Cerebellar cortex (tissue), 1 donor: ENCODE measurements around the gene LRG1.
A peak's percentile ranks its signal among the peaks of the same experiment; 100 is the strongest.
"Not testable (repeated sequence)": the region's sequence is repeated elsewhere in the genome, so short reads cannot be mapped to it uniquely, and the experiment has no call there.

Source experiments
- DNase-seq: peaks from one replicate; pipeline ENCODE4 v3.0.0-alpha.2; 2015; ENCODE audit warnings: low spot score

LRG1 gene

DNA sequence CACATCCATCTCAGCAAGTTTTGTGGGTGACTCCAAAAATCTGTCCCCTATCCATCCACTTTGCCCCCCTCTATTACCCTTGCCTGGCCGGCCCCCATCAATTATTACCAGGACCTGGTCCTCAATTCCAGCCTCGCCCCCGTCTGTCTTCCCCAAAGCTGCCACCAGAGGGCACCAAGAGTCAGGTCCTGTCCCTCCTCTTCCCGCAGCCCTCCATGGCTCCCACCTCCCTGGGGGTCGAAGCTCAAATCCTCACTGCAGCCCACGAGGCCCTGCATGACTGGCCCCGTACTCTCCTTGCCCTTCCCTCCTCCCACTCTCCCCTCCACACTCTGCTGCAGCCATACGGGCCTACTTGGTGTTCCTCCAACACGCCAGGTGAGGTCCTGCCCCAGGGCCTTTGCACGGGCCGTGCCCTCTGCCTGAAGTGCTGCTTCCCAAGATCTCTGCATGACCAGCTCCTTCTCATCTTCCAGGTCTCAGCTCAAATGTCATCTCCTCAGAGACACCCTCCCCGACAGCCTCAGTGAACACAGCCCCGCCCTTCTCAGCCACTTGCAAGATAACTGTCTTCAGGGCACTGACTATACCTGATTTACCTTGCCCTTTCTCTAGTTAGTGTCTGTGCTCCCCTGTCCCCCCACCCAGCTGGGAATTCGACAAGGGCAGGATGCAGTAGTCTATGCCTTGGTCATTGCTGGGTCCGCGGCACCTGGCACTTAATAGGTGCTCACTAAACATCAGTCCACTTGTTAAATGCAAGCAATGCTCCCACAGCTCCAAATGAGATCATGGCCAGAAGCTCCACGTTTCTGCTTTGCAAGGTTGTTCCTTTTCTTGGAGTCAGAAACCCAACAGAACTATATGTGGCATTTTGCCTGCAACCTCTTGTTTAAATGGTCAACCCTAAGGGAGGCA, 36.4 kb upstream of the LRG1 start:
- DNase-seq = peak; percentile 58

DNA sequence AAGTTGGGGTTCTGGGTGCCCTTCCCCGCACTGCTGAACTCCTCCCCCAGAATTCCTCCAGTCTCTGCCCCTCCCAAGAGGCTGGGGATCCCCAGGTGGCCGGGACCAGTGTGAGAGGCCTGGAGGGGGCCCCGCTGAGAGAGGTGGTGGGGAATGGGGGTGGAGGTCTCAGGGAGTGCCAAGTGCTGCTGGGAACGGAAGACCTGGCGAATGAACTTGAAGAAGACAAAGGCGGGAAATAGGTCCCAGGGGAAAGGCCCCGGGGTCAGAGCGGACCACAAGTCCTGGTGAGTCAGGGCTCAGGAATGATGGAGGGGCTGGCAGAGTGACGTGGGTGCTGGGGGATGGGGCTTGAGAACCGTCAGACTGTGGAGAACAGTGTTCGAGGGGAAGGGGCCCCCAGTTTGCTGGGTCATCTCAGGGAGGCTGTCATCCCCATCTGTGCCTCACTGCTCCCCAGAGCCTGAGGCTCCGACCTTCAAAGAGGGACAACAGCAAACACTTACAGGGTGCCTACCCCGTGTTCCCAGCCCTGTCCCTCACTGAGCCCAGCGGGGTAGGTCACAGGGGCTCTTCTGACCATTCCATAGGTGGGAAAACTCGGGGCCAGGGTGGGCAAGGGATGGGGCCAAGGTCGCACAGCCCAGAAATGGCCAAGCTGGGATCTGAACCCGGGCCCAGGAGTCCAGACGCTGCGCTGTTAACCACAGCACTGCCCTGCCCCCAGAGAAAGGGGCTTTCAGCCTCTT, 35.6 kb upstream of the LRG1 start:
- no peak for DNase-seq

DNA sequence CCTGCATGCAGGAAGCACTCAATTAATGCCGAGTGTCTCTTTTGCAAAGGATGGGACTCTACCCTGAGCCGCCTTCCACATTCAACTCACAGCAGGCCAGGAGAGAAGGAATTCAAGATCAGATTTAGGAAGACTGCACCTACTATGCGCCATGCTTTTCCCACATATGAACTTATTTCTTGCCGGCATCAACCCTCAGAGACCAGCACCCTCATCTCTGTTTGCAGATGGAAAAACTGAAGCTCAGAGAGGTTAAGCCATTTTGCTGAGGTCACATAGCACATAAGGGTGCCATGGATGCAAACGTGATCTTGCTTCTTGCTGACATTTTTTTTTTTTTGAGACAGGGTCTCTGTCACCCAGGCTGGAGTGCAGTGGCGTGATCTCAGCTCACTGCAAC, 33.8 kb upstream of the LRG1 start:
- DNase-seq = no peak

DNA sequence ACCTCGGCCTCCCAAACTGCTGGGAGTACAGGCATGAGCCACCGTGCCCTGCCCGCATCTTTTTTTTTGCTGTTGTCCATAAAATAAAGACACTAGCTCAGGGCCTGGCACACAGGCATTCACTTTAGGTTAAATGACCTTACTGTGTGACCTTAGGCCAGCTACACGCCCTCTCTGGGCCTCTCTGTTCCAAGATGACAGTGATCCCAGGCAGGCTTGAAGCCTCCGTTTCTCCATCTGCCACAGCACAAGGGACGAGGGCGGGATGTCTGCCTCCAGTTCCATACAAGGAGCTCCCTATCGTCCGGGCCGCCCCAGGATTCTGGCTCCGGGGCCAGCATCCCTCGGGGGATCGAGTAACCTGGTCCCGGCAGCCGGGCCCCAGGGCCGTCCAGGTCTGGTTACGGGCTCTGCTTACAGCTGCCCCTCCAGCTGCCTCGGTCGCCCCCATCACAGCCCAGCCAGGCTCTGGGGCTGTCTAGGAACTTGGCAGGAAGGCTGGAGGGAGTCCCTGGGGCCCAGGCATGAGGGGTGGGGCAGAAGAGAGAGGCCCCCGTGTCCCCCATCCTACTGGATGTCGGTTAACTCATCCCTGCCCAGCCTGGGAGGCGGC, 31.6 kb upstream of the LRG1 start:
- no peak for DNase-seq

DNA sequence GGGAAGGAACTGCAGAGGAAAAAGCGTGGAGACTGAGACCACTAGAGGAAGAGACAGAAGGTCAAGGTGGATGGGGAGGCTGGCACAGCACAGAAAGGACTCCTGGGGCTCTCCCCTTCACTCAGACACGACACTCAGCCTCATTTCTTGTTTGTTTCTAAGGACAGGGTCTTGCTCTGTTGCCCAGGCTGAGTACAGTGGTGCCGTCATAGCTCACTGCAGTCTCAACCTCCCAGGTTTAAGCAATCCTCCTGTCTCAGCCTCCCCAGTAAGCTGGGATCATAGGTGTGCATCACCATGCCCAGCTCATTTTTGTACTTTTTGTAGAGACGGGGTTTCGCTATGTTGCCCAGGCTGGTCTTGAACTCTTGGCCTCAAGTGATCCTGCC, 31.1 kb upstream of the LRG1 start:
- DNase-seq = no peak

DNA sequence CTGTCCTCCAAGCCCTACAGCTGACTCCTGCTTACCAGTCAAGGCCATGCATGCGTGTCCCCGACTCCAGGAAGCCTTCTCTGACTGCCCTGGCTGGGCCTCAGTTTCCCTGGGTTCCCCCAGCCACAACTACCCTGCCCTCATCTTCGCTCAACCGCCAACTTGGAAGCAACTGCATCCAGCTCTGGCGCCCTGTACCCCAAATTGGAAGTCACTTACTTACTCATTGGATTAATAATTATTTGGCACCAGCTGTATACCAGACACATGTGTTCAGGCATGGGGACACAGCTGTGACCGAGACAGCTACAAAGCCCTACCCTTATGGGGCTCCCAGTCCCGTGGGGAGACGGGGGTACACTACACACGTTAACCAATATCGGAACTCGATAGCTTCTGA, 30.6 kb upstream of the LRG1 start:
- no peak for DNase-seq

DNA sequence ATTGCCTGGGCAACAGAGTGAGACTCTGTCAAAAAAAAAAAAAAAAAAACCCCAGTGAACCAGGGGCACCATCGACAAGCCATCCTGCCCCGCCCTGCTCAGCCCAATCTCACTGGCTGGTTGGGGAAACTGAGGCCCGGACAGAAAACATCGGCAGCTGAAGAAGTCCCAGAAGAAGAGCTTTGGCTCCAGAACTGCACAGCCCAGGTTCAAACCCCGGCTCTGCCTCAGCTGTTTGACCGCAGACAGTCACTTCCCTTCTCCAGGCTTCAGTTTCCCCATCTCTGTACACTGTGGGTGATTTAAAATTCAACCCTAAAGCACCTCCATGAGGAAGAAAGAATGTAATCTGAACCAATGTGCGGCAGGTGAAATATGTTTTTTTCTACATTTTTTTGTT, 29.1 kb upstream of the LRG1 start:
- no peak for DNase-seq

DNA sequence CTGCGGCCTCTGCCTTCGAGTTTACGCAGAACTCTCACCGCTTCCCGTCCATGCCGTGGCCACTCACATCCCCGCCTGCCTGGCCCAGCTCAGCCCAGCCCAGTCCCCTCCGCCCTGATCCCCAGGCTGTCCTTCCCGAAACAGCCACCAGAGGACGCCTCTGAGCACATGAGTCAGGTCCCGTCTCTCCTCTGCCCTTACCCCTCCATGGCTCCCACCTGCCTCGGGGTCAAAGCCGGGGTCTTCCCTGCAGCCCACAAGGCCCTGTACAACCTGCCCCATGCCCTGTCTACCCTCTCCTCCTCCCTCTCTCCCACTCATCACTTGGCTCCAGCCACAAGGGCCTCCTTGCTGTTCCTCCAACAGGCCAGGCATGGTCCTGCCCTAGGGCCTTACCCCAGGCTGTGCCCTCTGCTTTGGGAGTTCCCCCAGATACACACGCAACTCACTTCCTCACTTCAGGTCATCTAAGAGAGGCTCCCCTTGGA, 27.8 kb upstream of the LRG1 start:
- peak; percentile 50 for DNase-seq

DNA sequence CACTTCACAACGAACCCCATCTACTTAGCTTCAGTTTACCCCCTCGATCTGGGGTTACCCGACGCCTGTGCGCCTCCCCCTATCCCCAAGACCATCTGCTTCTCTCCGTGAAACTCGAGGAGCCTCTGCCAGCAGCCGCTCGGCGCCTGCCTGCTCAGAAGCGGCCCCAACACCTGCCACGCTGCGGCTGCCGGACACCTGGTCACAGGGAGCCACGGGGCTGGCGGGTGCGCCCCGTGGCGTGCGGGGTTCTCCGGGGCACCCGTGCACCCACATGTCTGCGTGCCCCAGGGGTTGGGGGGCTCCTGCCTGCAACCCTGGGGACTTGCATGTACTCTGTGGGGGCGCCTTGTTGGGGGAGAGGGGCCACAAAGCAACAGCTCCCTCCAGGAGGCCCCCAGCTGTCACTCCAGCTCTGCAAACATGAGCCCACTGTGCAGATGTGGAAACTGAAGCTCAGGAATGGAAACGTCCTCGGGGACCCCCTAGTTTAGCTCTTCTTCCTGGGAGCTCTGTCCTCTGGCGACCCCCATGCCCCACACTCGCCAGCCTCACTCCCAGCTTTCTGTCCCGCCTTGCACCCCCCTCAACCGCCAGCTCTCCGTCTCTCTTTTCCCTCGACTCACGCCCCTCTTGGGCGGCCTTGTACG, 26.7 kb upstream of the LRG1 start:
- DNase-seq = no peak

DNA sequence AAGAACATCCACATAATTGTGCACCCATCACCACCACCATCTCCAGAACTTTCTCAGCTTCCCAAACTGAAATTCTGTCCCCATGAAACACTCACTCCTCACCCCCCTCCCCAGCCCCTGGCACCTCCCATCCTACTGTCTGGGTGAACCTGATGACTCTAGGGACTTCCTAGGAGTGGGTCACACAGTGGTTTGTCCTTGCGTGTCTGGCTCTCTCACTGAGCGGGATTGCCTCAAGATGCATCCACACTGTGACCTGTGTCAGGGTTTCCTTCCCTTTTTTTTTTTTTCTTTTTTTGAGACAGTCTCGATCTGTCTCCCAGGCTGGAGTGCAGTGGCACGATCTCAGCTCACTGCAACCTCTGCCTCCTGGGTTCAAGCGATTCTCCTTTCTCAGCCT, 23.7 kb upstream of the LRG1 start:
- DNase-seq = not testable (repeated sequence)

DNA sequence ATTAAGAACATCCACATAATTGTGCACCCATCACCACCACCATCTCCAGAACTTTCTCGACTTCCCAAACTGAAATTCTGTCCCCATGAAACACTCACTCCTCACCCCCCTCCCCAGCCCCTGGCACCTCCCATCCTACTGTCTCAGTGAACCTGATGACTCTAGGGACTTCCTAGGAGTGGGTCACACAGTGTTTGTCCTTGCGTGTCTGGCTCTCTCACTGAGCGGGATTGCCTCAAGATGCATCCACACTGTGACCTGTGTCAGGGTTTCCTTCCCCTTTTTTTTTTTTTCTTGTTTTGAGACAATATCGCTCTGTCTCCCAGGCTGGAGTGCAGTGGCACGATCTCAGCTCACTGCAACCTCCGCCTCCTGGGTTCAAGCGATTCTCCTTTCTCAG, 22.2 kb upstream of the LRG1 start:
- DNase-seq = not testable (repeated sequence)

DNA sequence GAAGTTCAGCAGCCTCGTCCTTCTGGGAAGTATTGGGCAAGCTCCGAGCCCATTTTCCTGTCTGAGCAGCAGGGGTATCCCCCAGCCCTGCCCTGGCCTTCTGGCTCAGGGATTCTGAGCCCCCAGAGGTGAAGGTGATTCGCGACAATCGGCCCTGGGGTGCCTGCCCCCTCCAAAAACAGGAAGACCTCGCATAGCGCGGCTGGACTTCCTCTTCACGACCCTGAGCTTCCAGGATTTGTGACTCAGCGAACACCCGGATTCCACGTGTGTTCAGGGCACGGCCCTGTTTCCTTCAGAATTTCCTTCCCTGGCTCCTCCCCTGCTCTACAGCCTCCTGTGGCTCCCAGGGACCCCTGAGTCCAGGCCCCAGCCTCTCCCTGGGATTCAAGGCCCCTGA, 19.7 kb upstream of the LRG1 start, which contains the start of gene SEMA6B:
Gene SEMA6B (minus strand): TSS at position 116 of the 400 bp plus-strand sequence. CDS start 1,227 bp downstream, outside the sequence.
- no peak for DNase-seq

DNA sequence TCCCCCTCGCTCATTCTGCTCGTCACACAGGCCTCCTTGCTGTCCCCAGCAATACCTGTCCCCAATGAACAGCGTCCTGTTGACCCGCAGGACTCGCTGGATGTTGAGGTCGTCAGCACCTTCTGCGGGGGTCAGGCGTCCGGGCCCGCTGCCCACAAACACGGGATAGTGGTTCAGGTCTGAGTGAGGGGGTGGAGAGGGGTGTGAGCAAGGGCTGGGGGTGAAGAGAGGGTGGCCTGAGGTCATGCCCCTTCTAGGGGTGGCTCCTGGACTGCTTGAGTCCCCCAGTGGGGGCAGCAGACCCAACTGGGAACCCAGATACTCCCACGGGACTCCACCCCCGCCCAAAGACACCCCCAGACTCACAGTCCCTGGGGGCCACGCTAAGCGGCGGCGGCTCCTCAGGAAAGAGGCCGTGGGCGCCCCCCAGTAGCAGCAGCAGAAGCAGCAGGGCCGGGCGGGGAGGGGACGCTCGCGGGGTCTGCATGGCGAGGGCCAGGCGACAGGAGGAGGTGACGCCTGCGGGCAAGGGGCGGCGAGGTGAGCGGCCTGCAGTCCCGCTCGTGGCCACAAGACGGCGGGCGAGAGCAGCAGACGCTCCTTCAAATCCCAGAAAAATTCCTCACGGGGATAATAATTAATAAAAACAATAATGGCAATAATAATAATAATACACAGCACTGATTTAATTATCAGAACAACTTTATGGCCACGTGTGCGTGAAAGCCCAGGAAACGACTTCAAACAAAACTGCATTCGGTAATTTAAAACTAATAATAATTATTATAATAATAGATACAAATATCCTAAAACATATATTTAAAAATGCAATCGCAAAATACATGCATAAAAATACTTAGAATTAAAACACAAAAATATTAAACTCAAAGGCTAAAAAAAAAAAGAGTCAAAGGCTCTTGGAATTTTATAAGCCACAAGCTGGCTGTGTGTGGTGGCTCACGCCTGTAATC, 18.4 kb upstream of the LRG1 start:
- no peak for DNase-seq

DNA sequence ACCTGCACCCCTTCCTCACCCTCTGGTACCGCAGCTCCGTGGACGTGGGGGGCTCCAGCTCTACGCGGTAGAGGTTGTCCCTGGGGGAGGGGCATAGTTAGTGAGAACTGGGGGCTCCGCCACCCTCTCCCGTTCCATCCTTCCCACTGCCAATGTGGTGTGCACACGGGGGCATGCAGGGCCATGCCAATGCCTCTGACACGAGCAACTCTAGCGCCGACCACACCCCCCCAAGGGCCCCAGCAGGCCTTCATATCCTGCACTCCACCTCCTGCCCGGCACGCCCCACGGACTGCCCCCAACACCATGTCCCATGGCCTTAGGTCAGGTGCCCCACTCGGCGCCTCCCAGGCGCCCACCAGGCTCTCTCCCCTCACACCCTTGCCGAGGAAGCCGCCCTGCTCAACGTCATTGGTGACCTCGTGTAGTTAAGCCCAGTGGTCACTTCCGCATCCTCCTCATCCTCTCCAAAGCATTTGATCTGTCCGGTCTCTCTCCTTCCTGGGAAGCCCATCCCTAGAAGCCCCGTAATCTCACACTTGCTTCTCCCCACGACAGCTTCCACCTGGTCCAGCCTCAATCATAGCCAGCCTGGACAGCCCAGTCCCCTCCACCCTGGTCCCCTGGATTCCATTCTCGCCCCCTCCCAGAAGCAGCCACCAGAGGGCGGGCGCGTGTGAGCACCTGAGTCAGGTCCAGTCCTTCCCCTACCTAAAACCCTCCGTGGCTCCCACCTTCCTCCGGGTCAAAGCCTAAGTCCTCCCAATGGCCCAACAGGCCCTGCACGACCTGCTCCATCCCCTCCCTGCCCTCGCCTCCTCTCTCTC, 17.5 kb upstream of the LRG1 start:
- DNase-seq = no peak

DNA sequence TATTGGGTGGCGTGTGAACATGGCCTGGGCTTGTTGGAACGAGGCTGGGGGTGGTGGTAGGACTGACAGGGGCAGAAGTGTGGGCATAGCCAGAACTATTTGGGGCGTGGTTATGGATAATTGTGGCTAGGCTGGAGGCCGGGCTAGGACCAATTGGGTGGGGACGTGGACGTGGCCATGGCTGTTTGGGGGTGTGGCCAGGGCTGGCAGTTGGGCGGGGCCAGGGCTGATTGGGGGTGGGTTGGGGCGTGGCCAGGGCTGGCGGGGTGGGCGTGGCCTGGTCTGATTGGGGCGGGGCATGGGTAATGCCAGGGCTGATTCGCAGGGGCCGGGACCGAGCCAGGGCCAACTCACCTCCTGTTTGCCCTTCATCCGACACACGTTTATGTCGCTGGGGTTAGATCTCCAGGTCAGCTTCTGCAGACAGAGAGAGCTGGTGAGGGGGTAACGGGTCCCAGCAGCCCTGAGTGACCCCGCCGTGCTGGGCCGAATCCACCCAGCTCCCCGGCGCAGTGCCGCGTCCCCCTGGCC, 16.8 kb upstream of the LRG1 start:
- no peak for DNase-seq

DNA sequence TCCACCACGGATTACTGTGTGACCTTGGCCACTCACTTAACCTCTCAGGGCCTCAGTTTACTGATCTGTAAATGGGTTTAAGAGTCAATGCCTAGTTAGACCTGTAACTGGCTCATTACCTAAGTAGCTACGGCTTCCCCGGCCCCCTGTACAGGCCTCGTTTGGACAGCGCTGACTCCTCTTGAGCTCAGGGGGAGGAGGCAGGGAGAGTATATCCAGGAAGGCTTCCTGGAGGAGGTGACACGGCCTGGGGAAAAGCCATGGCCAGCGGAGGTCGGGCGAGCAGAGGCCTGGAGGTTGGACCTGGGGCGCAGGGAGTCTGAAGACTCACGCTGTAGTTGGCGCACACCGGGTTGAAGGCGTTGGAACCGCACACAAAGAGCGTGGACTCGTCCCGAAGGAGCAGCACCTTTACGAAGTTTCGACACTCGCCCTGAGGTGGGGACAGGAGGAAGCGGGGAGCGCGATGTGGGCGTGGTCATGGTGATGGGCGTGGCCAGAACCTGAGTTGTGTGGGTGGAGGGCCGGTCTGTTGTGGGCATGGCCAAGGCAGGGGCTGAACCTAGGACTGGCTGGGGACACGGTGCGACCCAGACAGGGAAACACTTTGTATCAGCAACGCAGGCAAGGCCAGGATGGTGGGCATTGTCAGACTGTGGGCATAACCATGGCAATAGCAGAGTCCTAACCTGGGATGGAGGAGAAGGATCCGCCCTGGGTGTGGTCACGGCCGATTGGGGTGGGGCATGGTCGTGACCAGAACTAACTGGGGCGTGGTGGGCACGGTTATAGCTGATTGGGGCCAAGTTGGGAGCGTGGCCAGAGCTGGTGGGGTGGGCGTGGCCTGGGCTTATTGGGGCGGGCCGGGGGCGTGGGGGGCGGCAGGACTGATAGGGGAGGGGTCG, 16.1 kb upstream of the LRG1 start:
- no peak for DNase-seq

DNA sequence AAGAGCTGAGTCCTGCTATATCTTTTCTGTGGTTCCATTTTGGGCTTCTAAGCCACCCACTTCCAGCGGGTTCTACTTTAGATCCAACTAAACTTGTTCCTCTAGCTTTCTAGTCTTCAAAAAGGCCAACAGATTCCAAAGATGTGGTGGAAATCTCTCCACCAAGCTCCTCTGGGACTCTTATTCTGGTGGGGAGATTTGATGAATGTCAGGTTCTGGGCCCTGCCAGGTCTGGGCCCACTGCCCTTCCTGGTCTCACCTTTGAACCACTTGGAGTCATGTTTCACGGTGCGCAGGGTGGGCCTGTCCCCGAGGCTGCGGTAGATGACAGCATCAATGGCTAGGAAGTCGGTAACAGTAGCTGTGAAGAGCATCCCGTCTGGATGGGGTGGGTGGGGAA, 14.9 kb upstream of the LRG1 start:
- no peak for DNase-seq

DNA sequence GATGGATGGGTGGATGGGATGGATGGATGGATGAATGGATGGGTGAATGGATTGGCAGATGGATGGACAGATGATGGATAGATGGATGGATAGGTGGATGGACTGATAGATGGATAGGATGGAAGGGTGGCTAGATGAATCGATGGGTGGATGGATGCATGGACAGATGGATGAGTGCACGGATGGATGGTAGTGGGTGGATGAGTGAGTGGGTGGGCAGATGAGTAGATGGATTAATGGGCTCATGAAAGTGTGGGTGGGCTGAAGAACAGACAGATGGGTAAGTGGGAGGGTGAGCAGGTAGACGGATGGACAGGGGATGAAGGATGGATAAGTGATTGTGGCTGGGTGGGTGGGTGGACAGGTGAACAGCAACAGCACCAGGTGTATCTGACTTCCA, 13.9 kb upstream of the LRG1 start:
- DNase-seq = no peak
